ENCODE measurements around the gene TNFAIP6.

Gene TNFAIP6

DNA sequence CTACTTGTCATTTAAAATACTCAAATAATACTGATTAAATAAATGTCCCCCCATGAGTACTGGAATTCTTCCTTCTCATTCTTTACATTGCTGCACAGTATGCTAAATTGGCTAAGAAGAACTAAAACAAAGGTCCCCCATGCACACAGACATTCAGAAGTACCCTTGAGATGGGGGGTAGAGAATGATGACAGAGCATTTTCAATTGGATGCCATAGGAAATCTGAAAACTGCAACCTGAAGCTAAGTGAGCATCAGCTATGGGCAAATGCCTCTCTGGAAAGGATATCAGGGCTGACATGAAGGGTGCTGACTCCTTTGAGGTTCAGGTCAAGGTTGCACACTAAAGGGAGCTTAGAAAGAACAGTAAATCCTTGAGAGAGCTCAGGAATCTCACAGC lies 10.1 kb upstream of the TNFAIP6 start:
- H3K36me3 Mint-ChIP-seq (ENCODE audit: low read depth), result no peaks in the 10 kb centered on the region
- no peak for DNase-seq
- H3K4me3 Mint-ChIP-seq, result no peak overlapping the region
- H3K27ac Mint-ChIP-seq, result no peak overlapping the region
- no peaks in the 10 kb centered on the region for H3K4me1 Mint-ChIP-seq (ENCODE audit: low read depth)
- H3K9me3 Mint-ChIP-seq, result peaks cover 3% of the 10 kb centered on the region
- H3K27me3 Mint-ChIP-seq, result no peaks in the 10 kb centered on the region

DNA sequence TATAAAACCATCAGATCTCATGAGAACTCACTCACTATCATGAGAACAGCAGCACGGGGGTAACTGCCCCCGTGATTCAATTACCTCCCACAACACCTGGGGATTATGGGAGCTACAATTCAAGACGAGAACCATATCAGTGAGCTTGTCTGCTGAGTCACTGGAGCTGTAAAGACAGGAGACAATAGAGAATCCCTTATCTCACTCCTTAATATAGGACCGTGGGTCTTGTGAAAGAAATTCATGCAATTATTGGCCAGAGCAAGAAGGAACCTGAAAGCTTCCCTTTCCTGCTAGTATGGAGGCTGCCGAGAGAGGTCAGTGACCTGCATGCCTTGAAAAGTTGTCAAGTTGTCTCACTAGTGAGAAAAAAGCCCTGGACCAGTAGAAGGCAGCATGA lies 9.5 kb upstream of the TNFAIP6 start:
- Mint-ChIP-seq H3K36me3 (ENCODE audit: low read depth) (no peaks in the 10 kb centered on the region), H3K27ac (no peak overlapping the region), H3K27me3 (no peaks in the 10 kb centered on the region), H3K4me1 (ENCODE audit: low read depth) (no peaks in the 10 kb centered on the region), H3K4me3 (no peak overlapping the region), H3K9me3 (peaks cover 3% of the 10 kb centered on the region)
- no peak for DNase-seq

DNA sequence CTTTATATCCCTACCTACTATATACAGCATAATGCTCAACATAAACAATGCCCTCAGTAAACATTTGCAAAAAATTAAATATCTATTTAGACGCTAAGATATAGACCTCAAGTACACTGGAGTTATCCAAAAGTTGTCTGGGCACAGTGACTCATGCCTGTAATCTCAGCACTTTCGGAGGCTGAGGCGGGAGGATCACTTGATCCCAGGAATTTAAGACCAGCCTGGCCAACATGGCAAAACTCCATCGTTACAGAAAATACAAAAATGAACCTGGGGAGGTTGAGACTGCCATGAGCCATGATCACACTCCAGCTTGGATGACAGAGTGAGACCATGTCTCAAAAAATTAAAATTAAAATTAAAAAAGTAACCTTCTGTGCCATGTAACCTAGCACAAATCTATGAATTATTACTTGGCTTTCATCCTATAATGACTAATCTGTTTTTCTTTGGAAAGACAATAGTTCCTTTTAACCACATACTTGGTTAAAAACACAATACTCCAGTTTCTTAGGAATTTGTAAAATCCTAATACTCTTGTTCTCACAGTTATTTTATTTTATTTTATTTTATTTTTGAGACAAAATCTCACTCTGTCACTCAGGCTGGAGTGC lies 6.7 kb upstream of the TNFAIP6 start:
- no peak for DNase-seq
- H3K36me3 Mint-ChIP-seq (ENCODE audit: low read depth), result no peaks in the 10 kb centered on the region
- no peaks in the 10 kb centered on the region for H3K9me3 Mint-ChIP-seq
- H3K4me3 Mint-ChIP-seq, result no peak overlapping the region
- H3K27me3 Mint-ChIP-seq, result no peaks in the 10 kb centered on the region
- no peak overlapping the region for H3K27ac Mint-ChIP-seq
- H3K4me1 Mint-ChIP-seq (ENCODE audit: low read depth), result no peaks in the 10 kb centered on the region

DNA sequence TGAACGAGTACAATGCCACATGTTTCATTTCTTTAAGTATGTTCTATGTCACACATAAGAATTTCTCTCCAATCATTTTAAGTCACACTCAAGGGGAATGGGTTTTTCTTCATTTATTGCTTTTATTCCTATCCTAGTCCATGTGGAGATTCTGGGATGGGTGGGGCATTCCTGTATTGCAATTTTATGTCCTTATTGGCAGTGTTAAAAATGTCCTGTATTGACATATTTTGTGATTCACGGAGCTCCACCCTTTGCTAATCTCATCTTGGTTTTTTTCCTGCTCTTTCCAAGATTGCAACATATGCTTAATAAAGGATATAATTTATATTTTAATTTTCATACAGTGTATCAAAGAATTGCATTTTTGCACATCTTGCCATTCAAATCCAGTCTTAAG lies 3.4 kb upstream of the TNFAIP6 start:
- H3K9me3 Mint-ChIP-seq, result no peaks in the 10 kb centered on the region
- no peak overlapping the region for H3K27ac Mint-ChIP-seq
- no peak for DNase-seq
- no peaks in the 10 kb centered on the region for H3K4me1 Mint-ChIP-seq (ENCODE audit: low read depth)
- H3K36me3 Mint-ChIP-seq (ENCODE audit: low read depth), result no peaks in the 10 kb centered on the region
- no peak overlapping the region for H3K4me3 Mint-ChIP-seq
- H3K27me3 Mint-ChIP-seq, result no peaks in the 10 kb centered on the region

DNA sequence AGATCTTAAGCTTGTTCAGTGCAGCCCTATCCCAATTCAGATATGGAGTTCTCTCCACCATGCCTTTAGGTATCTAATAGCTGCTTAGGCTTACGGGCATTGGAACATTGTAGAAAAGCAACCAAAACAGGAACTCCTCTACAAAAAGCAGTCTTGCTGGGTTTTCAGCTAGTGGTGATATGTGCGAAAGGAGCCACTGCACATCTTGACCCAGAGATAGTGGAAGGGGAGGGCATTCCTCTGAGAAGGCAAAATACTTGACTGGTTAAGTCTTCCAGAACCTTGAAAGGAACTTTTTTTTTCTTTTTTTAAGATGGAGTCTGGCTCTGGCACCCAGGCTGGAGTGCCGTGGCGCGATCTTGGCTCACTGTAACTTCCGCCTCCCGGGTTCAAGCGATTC lies 2.6 kb upstream of the TNFAIP6 start:
- no peak for DNase-seq
- Mint-ChIP-seq H3K27me3 (no peaks in the 10 kb centered on the region), H3K4me1 (ENCODE audit: low read depth) (no peaks in the 10 kb centered on the region), H3K4me3 (no peak overlapping the region), H3K9me3 (no peaks in the 10 kb centered on the region), H3K36me3 (ENCODE audit: low read depth) (no peaks in the 10 kb centered on the region), H3K27ac (no peak overlapping the region)

DNA sequence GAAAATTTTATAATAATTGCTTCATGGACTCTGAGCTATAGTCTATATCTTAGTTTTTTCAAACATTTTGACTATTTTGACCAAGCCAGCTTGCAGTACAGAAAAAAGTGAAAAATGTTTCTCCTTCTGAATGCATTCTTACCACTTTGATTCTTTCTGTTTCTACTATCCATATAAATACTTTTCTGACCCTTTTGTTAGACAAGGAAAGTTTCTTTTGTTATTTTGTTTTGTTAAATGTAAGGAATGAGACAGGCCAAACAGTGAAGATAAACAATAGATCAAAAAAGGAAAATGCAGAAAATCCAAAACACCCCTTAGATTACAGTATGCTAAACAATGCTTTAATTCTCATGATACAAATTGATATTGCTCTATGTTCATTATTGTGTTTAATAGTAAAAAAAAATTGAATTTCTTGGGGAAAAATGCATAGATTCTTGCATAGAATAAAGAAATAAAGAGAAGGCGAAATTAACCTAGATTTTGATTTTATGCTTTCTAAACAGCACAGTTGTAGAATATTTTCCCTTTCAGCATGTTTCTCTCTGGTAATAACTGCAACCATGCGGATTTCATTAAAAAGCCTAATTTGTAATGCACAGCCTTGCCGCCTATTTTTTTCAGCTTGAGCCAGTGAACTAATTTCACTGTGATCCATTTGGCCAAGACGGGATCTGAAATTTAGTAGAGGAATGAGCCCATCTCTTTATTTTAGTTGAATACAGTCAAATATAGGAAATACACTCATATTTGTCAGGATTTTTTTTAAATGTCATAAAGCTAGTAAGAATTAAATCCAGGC lies 976 bp downstream of the TNFAIP6 start:
- no peak for DNase-seq
- Mint-ChIP-seq H3K27me3 (no peaks in the 10 kb centered on the region), H3K4me1 (ENCODE audit: low read depth) (no peaks in the 10 kb centered on the region), H3K4me3 (no peak overlapping the region), H3K27ac (no peak overlapping the region), H3K36me3 (ENCODE audit: low read depth) (no peaks in the 10 kb centered on the region), H3K9me3 (no peaks in the 10 kb centered on the region)

DNA sequence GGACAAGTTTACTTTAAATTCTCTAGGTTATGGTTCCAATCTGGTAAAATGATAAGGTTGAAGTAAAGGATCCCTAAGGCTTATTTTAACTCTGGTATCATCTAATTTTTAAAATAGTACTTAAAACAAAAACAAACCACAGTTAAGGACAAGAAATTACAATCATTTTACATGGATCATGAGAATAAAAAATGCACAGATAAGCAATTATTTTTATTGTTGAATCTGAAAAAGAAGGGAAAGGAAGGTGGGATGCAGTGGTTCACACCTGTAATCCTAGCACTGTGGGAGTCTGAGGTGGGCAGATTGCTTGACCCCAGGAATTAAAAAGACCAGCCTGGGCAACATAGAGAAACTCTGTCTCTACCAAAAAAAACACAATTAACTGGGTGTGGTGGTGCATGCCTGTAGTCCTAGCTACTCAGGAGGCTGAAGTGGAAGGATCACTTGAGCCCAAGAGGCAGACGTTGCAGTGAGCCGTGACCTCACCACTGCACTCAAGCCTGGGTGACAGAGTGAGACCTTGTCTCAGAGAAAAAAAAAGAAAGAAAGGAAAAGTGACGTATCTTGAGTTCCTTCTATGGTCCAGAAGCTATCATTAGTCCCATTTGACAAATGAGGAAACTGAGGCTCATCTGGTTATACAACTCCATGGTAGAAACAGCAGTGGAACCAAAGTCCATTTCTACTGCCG lies 2.5 kb downstream of the TNFAIP6 start:
- peaks cover 3% of the 10 kb centered on the region for H3K27me3 Mint-ChIP-seq

DNA sequence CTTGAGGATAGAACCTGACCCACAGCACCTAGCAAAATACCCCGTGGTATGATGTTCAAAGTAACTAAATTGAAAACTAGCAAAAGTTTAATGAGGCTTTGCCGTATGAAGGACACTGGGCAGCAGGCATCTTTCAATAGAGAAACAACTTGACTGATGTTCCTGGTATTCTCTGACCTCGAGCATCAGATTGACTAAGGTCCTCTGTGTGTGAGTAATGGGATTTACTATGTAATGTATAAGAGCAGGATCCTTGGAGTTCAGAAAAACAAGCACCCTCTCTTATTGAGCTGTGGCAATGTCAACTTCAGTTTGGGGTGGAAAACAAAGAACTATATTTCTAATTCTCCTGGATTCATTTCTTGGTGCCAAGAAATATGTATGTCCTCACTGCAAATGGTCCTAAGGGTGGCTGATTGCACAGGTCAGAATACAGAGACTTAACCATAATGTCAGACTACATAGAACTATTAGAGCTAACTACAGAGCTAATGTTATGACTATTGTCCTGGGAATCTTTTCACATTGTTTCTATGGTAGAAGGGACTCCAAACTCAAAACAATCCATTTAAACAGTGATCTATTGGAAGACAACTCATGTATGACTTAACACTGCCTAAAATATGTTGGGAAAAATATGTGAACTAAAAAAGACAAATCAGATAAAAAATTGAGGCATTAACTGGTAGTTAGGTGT lies 4.4 kb downstream of the TNFAIP6 start:
- Mint-ChIP-seq H3K36me3 (ENCODE audit: low read depth) (no peaks in the 10 kb centered on the region), H3K27me3 (peaks cover 3% of the 10 kb centered on the region), H3K4me3 (no peak overlapping the region), H3K4me1 (ENCODE audit: low read depth) (peaks cover 2% of the 10 kb centered on the region), H3K9me3 (no peaks in the 10 kb centered on the region), H3K27ac (no peak overlapping the region)
- no peak for DNase-seq

More for the DNA sequence above, 2.5 kb downstream of the TNFAIP6 start:
- Mint-ChIP-seq H3K27ac (no peak overlapping the region), H3K4me3 (no peak overlapping the region), H3K4me1 (ENCODE audit: low read depth) (peaks cover 2% of the 10 kb centered on the region), H3K9me3 (no peaks in the 10 kb centered on the region), H3K36me3 (ENCODE audit: low read depth) (no peaks in the 10 kb centered on the region)
- no peak for DNase-seq

DNA sequence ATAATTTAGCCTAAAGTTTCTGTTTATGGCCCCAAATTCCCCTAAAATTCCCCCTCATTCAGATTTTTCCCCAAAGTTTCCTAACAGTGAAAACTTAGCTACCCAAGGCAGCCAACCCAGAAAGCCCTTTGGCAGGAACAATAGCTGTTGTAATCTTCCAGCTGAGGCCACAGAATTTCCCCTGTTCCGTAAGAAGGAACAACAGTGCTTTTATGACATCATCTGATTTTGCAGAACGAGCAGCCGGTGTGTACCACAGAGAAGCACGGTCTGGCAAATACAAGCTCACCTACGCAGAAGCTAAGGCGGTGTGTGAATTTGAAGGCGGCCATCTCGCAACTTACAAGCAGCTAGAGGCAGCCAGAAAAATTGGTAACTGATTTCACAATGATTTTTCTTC lies 6.3 kb downstream of the TNFAIP6 start:
- no peaks in the 10 kb centered on the region for H3K36me3 Mint-ChIP-seq (ENCODE audit: low read depth)
- peaks cover 2% of the 10 kb centered on the region for H3K4me1 Mint-ChIP-seq (ENCODE audit: low read depth)
- H3K4me3 Mint-ChIP-seq, result no peak overlapping the region
- no peaks in the 10 kb centered on the region for H3K9me3 Mint-ChIP-seq
- no peak overlapping the region for H3K27ac Mint-ChIP-seq
- peaks cover 3% of the 10 kb centered on the region for H3K27me3 Mint-ChIP-seq
- DNase-seq, result no peak

DNA sequence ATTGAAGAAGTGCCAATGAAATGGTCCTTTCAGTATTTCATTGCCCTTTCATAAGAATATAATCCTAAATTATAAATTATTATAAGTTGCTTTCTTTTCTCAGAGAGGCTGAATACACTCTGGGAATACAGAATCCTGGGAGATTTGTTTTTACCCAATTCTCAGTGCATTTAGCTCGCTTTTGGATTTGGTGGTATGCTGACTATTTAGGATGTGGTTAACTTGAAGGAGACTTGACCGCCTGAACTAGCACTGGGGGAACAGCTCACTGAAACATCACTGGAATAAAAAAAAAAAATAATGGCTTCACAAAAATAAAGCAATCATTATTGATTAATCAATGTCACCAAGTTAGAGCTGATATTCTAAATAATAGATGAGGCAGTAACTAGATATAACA lies 10.2 kb downstream of the TNFAIP6 start:
- Mint-ChIP-seq H3K4me3 (no peak overlapping the region), H3K27me3 (peaks cover 3% of the 10 kb centered on the region), H3K36me3 (ENCODE audit: low read depth) (no peaks in the 10 kb centered on the region), H3K27ac (no peak overlapping the region), H3K4me1 (ENCODE audit: low read depth) (peaks cover 2% of the 10 kb centered on the region), H3K9me3 (no peaks in the 10 kb centered on the region)
- no peak for DNase-seq

DNA sequence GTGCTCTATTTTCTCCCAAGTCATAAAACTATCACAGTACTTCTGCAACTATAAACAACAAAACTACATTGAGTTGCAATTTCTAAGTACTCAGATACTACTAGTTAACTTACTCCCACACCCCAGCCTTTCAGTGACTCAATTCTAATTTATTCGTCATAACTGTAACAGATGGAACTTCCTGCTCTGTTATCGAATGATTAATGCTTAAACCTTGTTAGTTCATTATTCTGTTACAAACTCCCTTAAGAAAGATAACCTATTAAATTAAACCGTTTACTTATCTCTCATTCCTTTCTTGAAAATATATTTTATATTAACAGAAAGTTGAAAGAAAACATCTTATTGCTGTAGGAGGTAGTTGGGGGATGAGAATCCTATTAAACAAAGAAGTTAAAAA lies 17.0 kb downstream of the TNFAIP6 start:
- DNase-seq, result no peak
- H3K36me3 Mint-ChIP-seq (ENCODE audit: low read depth), result no peaks in the 10 kb centered on the region
- no peak overlapping the region for H3K27ac Mint-ChIP-seq
- H3K4me1 Mint-ChIP-seq (ENCODE audit: low read depth), result peaks cover 10% of the 10 kb centered on the region
- H3K4me3 Mint-ChIP-seq, result no peak overlapping the region
- H3K9me3 Mint-ChIP-seq, result no peaks in the 10 kb centered on the region
- H3K27me3 Mint-ChIP-seq, result no peaks in the 10 kb centered on the region

DNA sequence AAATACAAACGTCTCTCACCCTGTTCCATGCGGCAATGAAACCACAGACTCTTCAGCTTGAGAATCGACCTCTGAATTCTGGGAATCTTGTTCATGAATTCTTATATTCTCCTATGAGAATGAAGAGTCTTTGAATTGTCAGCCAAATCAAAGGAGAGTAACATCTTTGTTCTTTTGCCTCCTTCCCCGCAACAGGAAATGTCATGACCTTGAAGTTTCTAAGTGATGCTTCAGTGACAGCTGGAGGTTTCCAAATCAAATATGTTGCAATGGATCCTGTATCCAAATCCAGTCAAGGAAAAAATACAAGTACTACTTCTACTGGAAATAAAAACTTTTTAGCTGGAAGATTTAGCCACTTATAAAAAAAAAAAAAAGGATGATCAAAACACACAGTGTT lies 21.8 kb downstream of the TNFAIP6 start:
- no peak for DNase-seq
- Mint-ChIP-seq H3K9me3 (no peaks in the 10 kb centered on the region), H3K27ac (no peak overlapping the region), H3K4me1 (ENCODE audit: low read depth) (peaks cover 7% of the 10 kb centered on the region), H3K27me3 (no peaks in the 10 kb centered on the region), H3K36me3 (ENCODE audit: low read depth) (no peaks in the 10 kb centered on the region), H3K4me3 (no peak overlapping the region)

DNA sequence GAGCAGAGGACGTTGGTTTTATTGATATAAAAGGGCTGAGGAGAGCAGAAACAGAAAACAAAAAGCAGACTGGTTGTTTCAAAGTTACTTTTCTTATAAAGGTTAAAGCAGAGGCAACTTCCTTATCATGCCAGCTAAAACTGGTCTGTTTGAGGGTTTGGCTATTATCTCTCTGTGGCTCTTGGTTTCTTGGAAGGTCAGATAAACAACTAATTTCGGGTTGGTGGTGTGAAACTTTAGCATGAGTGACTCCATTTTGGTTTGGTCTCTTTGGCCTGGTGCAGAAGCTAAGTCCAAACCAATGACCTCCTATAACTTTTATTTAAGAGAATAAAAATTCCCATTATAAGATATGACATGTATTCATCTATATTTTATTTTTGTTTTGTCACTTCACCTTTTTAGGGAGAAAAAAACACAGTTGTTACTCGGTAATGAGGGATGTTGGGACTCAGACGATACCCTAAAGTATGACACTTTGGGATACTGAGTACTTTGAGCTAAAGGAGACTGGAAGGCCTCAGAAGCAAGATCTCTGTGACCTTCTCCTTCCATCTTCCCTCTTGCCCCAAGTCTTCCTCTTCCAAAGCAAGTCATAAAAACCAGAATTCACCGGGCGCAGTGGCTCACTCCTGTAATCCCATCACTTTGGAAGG lies 23.3 kb downstream of the TNFAIP6 start:
- H3K4me3 Mint-ChIP-seq, result no peak overlapping the region
- peaks cover 3% of the 10 kb centered on the region for H3K4me1 Mint-ChIP-seq (ENCODE audit: low read depth)
- no peak for DNase-seq
- H3K27me3 Mint-ChIP-seq, result no peaks in the 10 kb centered on the region
- no peaks in the 10 kb centered on the region for H3K9me3 Mint-ChIP-seq
- no peak overlapping the region for H3K27ac Mint-ChIP-seq
- H3K36me3 Mint-ChIP-seq (ENCODE audit: low read depth), result no peaks in the 10 kb centered on the region

DNA sequence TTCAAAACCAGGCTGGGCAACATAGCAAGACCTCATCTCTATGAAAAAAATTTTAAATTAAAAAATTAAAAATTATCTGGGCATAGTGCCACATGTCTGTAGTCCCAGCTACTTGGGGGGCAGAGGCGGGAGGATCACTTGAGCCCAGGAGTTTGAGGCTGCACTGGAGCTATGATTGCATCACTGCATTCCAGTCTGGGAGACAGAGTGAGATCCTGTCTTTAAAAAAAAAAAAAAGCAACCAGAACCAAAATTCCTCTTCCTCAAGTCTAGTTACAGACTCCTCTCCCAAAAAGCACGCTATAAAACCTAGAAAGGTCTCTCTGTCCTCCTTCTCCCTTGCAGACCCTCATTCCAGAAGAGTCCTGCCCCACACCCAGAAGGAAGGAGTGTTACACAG lies 23.9 kb downstream of the TNFAIP6 start:
- H3K4me1 Mint-ChIP-seq (ENCODE audit: low read depth), result peaks cover 3% of the 10 kb centered on the region
- no peaks in the 10 kb centered on the region for H3K36me3 Mint-ChIP-seq (ENCODE audit: low read depth)
- no peaks in the 10 kb centered on the region for H3K9me3 Mint-ChIP-seq
- H3K27me3 Mint-ChIP-seq, result no peaks in the 10 kb centered on the region
- H3K27ac Mint-ChIP-seq, result no peak overlapping the region
- no peak for DNase-seq
- no peak overlapping the region for H3K4me3 Mint-ChIP-seq
